Hematopoietic multipotent progenitor cell treated with erythropoietin and hydrocortisone succinate and interleukin-3 and kit ligand, for 15 days (in vitro differentiated cells): Measurements from ENCODE around the gene PDIA4.
"Not testable (repeated sequence)": the region's sequence is repeated elsewhere in the genome, so short reads cannot be mapped to it uniquely, and the experiment has no call there.

ENCODE experiments used
- DNase-seq: peaks from one replicate; pipeline ENCODE4 v3.0.0-alpha.2; 2015; ENCODE audit warnings: low spot score

PDIA4 gene

GRCh38 chr7:149028346-149029109 is at the start of gene PDIA4:
PDIA4 (minus strand) TSS chr7:149028505; CDS start chr7:149028408, 97 bp downstream.
- peak; percentile 95 for DNase-seq

GRCh38 chr7:149077594-149077993 is 49.3 kb upstream of the PDIA4 start:
- no peak for DNase-seq

- DNase-seq: no peak
Measured at GRCh38 chr7:149075286-149075685, 47.0 kb upstream of the PDIA4 start.

GRCh38 chr7:149074116-149074885 is 46.0 kb upstream of the PDIA4 start:
- DNase-seq: no peak

GRCh38 chr7:149072438-149072775 is 44.1 kb upstream of the PDIA4 start:
- DNase-seq: no peak

GRCh38 chr7:149071641-149072437 is 43.5 kb upstream of the PDIA4 start:
- peak; percentile 36 for DNase-seq

GRCh38 chr7:149071182-149071635 is 42.9 kb upstream of the PDIA4 start:
- no peak for DNase-seq

GRCh38 chr7:149070372-149071125 is 42.2 kb upstream of the PDIA4 start:
- DNase-seq: no peak

GRCh38 chr7:149067869-149068268 is 39.6 kb upstream of the PDIA4 start:
- DNase-seq: no peak

- no peak for DNase-seq
Measured at GRCh38 chr7:149063476-149063875, 35.2 kb upstream of the PDIA4 start.

- not testable (repeated sequence) for DNase-seq
Measured at GRCh38 chr7:149062217-149062899, 34.1 kb upstream of the PDIA4 start.

GRCh38 chr7:149060156-149060555 is 31.9 kb upstream of the PDIA4 start:
- DNase-seq: no peak

- DNase-seq: no peak
Measured at GRCh38 chr7:149053885-149054284, 25.6 kb upstream of the PDIA4 start.

- DNase-seq: no peak
Measured at GRCh38 chr7:149053384-149053783, 25.1 kb upstream of the PDIA4 start.

- no peak for DNase-seq
Measured at GRCh38 chr7:149050941-149051340, 22.6 kb upstream of the PDIA4 start.

- DNase-seq: no peak
Measured at GRCh38 chr7:149048805-149049204, 20.5 kb upstream of the PDIA4 start.

- DNase-seq: no peak
Measured at GRCh38 chr7:149046416-149046815, 18.1 kb upstream of the PDIA4 start.

GRCh38 chr7:149043936-149044335 is 15.6 kb upstream of the PDIA4 start:
- no peak for DNase-seq

GRCh38 chr7:149041350-149041749 is 13.0 kb upstream of the PDIA4 start:
- DNase-seq: no peak

GRCh38 chr7:149038641-149039040 is 10.3 kb upstream of the PDIA4 start:
- DNase-seq: not testable (repeated sequence)

GRCh38 chr7:149036676-149037075 is 8.4 kb upstream of the PDIA4 start:
- DNase-seq: no peak
